Measurements from ENCODE around the gene ZDHHC22. TPM values are rescaled to one million over a fixed set of nuclear protein-coding genes. Genes with fewer than 3 reads are reported as not detected.
A peak's percentile ranks its signal among the peaks of the same experiment; 100 is the strongest.

ZDHHC22 gene
- total RNA-seq, 1 experiment from 2014 or later, result 0.46 TPM

DNA sequence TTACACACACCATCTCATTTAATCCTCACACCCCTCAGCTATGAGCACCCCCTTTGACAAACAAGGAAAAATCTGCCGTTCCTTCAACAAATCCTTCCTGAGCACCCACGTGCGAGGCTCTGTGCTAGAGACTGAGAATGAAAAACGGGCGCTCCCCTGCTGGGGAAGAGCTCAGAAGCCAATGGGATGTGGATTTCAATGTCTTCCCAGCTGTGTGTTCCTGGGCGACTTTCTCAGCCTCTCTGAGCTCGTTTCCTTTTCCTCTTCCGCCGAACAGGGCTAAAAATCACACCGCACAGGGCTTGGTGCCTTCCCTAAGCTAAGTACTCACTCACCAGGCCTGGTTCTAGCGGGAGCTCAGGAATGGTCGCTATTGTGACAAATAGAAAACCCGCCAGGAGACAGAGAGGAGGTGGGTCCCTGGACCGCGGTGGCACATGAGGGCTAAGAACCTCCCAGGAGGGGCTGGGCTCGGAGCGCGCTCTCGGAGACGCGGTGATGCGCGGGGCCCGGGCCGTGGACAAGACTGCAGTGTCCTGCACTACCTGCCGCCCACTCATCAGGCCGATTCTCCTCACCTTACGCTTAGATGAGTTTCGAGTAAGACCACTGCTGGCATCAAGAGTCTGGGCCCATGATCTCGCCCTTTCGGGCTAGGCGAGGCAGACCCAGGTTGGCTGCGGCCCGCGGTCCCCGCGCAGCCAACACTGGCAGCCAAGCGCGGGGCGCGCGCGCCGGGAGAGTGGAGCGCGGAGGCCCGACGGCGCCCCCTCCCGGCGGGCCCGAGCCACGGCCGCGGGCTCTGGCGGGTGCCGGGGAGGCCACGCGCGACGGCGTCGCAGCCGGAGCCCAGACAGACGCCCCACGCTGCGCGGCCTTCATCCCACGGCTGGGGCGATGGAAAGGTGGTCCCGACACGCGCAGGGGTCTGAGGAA, 17.0 kb downstream of the ZDHHC22 start:
- ATAC-seq (peak; percentile 89), DNase-seq (ENCODE audit: low read depth, low spot score) (no peak)
- POLR2A ChIA-PET, result no interaction called here
- Histone ChIP-seq H3K27ac (ENCODE audit: low read length) (no peak overlapping the region), H3K4me3 (ENCODE audit: low read depth in 2 of 2, low read length in 2 of 2) (peak overlapping the region; percentile 39 to 55), H3K36me3 (ENCODE audit: control insufficient read depth, insufficient read depth, low read length) (no peaks in the 10 kb centered on the region), H3K27me3 (ENCODE audit: control insufficient read depth, insufficient read depth, low read length) (no peaks in the 10 kb centered on the region; the same call in 1 of the 2 replicates), H3K4me1 (ENCODE audit: control insufficient read depth, insufficient read depth, low read length) (no peaks in the 10 kb centered on the region), H3K9me3 (ENCODE audit: control insufficient read depth, insufficient read depth, low read depth, low read length) (no peaks in the 10 kb centered on the region)
- no TSS peak for BruUV-seq (replicated peaks)
- CTCF ChIA-PET, result interaction anchor here (0.6 kb wide), 1 partner anchor 64 kb away, joined by 4 read pairs; no protein-coding TSS in a partner anchor
- TF ChIP-seq SIN3A (IDR thresholded peaks at IDR 0.05; ENCODE audit: borderline replicate concordance, insufficient read depth, low read depth, low read length), result no peak
- TF ChIP-seq, protein P1, sequence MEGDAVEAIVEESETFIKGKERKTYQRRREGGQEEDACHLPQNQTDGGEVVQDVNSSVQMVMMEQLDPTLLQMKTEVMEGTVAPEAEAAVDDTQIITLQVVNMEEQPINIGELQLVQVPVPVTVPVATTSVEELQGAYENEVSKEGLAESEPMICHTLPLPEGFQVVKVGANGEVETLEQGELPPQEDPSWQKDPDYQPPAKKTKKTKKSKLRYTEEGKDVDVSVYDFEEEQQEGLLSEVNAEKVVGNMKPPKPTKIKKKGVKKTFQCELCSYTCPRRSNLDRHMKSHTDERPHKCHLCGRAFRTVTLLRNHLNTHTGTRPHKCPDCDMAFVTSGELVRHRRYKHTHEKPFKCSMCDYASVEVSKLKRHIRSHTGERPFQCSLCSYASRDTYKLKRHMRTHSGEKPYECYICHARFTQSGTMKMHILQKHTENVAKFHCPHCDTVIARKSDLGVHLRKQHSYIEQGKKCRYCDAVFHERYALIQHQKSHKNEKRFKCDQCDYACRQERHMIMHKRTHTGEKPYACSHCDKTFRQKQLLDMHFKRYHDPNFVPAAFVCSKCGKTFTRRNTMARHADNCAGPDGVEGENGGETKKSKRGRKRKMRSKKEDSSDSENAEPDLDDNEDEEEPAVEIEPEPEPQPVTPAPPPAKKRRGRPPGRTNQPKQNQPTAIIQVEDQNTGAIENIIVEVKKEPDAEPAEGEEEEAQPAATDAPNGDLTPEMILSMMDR (IDR thresholded peaks at IDR 0.05), result peak; percentile 94
- in situ Hi-C loops (cut with HindIII; ENCODE audit: low pct_unique_long_range_greater_than_20kb, low sequenced_read_pairs), result no loop called here
- intact Hi-C loops (cut with micrococcal nuclease; ENCODE audit: unreplicated experiment), result no loop called here

DNA sequence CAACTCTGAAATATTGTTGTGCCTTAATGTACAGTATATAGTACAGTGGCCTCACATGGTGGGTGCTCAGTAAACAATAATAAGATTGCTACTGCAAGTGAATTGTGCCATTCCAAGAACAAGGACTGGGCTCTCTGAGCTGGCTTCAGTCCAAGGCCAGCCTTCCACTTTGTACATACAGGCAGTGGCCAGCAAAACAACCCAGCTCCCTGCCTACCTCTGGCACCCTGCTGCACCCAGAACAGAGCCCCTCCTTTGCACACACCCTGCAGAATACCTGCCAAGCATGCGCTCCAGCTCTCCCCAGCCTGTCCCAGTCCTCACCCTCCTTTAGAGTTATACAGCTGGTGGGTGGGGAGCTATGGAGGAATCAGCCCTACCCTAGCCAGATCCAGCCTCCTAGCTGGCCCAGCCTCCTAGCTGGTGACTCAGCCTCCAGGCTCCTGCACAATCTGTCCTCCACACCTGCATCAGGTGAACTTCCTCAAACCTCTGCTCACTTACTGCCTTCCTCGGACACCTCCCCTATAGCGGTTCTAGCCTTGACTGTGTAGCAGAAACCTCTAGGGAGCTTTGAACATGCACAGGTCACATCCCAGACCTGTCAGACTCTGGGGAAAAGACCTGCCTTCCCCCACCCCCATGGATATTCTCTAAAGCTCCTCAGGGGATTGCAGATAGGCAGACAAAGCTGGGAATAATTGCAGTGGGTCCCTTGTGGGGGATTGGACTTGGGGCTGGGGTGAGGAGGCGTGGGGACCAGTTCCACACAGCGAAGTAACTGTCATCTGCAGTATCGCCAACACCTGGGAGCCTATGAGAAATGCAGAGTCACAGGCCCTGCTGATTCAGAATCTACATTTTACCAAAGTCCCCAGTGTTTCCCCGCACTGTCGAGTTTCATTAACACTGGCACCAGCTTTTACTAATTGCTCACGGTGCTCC, 17.9 kb downstream of the ZDHHC22 start:
- Histone ChIP-seq H3K4me3 (ENCODE audit: low read depth in 2 of 2, low read length in 2 of 2) (no peak overlapping the region), H3K27me3 (ENCODE audit: control insufficient read depth, insufficient read depth, low read length) (no peaks in the 10 kb centered on the region; the same call in 1 of the 2 replicates), H3K36me3 (ENCODE audit: control insufficient read depth, insufficient read depth, low read length) (no peaks in the 10 kb centered on the region), H3K9me3 (ENCODE audit: control insufficient read depth, insufficient read depth, low read depth, low read length) (no peaks in the 10 kb centered on the region), H3K4me1 (ENCODE audit: control insufficient read depth, insufficient read depth, low read length) (no peaks in the 10 kb centered on the region), H3K27ac (ENCODE audit: low read length) (no peak overlapping the region)
- in situ Hi-C loops (cut with HindIII; ENCODE audit: low pct_unique_long_range_greater_than_20kb, low sequenced_read_pairs) (no loop called here), intact Hi-C loops (cut with micrococcal nuclease; ENCODE audit: unreplicated experiment) (no loop called here)
- POLR2A ChIA-PET, result interaction anchor here (0.5 kb wide), 1 partner anchor 251 kb away, joined by 10 read pairs; no protein-coding TSS in a partner anchor
- TF ChIP-seq TCF7L2 (IDR thresholded peaks at IDR 0.05; ENCODE audit: low read depth, low read length) (no peak), POLR2AphosphoS5 (IDR thresholded peaks at IDR 0.05; ENCODE audit: low read depth, low read length) (no peak), SIN3A (IDR thresholded peaks at IDR 0.05; ENCODE audit: borderline replicate concordance, insufficient read depth, low read depth, low read length) (no peak)
- TF ChIP-seq, protein P2, sequence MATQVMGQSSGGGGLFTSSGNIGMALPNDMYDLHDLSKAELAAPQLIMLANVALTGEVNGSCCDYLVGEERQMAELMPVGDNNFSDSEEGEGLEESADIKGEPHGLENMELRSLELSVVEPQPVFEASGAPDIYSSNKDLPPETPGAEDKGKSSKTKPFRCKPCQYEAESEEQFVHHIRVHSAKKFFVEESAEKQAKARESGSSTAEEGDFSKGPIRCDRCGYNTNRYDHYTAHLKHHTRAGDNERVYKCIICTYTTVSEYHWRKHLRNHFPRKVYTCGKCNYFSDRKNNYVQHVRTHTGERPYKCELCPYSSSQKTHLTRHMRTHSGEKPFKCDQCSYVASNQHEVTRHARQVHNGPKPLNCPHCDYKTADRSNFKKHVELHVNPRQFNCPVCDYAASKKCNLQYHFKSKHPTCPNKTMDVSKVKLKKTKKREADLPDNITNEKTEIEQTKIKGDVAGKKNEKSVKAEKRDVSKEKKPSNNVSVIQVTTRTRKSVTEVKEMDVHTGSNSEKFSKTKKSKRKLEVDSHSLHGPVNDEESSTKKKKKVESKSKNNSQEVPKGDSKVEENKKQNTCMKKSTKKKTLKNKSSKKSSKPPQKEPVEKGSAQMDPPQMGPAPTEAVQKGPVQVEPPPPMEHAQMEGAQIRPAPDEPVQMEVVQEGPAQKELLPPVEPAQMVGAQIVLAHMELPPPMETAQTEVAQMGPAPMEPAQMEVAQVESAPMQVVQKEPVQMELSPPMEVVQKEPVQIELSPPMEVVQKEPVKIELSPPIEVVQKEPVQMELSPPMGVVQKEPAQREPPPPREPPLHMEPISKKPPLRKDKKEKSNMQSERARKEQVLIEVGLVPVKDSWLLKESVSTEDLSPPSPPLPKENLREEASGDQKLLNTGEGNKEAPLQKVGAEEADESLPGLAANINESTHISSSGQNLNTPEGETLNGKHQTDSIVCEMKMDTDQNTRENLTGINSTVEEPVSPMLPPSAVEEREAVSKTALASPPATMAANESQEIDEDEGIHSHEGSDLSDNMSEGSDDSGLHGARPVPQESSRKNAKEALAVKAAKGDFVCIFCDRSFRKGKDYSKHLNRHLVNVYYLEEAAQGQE (IDR thresholded peaks at IDR 0.05; ENCODE audit: insufficient read depth in 1 of 2, low read depth in 2 of 2, low read length in 1 of 2), result no peak
- TF ChIP-seq, protein P1 (IDR thresholded peaks at IDR 0.05), result no peak
- CTCF ChIA-PET, result interaction anchor here (0.6 kb wide), 1 partner anchor 63 kb away, joined by 4 read pairs; no protein-coding TSS in a partner anchor
- DNase-seq (ENCODE audit: low read depth, low spot score), result no peak
- ATAC-seq, result peak; percentile 50; the same call in 1 of the 2 replicates
- BruUV-seq (replicated peaks), result no TSS peak
